ENCODE measurements around the gene JMJD1C.

DNA sequence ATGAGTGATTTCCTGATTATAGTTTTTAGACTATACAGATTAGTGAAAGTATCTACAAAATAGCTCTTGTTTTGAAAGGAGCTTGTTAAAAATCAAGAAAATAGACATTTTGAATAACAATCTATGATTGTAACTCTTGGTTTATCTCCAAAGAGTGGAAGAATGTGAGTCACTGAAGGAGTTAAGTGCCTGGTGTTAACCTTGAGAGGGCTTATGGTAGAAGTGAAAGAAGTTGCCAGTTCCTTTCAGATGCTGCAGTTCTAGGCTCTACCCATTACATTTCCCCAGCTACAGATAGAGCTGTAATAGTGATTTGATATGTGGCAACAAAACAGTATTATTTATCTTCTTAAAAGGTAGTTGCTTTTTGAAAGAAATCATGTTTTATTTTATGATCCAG is 320.0 kb downstream of the JMJD1C start:
- no peak for TF ChIP-seq POLR2A (IDR thresholded peaks at IDR 0.05)
- TF ChIP-seq, protein P1, sequence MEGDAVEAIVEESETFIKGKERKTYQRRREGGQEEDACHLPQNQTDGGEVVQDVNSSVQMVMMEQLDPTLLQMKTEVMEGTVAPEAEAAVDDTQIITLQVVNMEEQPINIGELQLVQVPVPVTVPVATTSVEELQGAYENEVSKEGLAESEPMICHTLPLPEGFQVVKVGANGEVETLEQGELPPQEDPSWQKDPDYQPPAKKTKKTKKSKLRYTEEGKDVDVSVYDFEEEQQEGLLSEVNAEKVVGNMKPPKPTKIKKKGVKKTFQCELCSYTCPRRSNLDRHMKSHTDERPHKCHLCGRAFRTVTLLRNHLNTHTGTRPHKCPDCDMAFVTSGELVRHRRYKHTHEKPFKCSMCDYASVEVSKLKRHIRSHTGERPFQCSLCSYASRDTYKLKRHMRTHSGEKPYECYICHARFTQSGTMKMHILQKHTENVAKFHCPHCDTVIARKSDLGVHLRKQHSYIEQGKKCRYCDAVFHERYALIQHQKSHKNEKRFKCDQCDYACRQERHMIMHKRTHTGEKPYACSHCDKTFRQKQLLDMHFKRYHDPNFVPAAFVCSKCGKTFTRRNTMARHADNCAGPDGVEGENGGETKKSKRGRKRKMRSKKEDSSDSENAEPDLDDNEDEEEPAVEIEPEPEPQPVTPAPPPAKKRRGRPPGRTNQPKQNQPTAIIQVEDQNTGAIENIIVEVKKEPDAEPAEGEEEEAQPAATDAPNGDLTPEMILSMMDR (IDR thresholded peaks at IDR 0.05): no peak
